K562 (cell line): Measurements from ENCODE around the gene STK4. TPM values are rescaled to one million over a fixed set of nuclear protein-coding genes. Genes with fewer than 3 reads are reported as not detected.
A peak's percentile ranks its signal among the peaks of the same experiment; 100 is the strongest.

ENCODE experiments used
- ATAC-seq: fragments of 200-7000 bp; cut with Tn5 transposase; 3 replicates; pipeline ENCODE4 v1.9.1; 2020; ENCODE audit warnings: moderate library complexity
- BruUV-seq: library from RNA; stranded (reverse); fragments of 400-500 nt; replicated peaks from 2 replicates; lab custom pipeline; 2021; lab: Mats Ljungman, UMichigan
- CTCF ChIA-PET: fragments of 300-600 bp; formaldehyde crosslinking; extraction: SDS; loops from one replicate; lab custom pipeline; 2021; ENCODE audit warnings: low intra/inter-chr PET ratio; lab: Yijun Ruan, JAX
- POLR2A ChIA-PET: fragments of 300-600, 350-650 bp; sonication (Branson Sonifier 250); formaldehyde crosslinking; extraction: SDS; loops from one replicate; lab custom pipeline; 2021; ENCODE audit warnings: antibody characterized with exemption, inconsistent platforms; lab: Yijun Ruan, JAX
- DNase-seq, 4 experiments: peaks; one replicate each; pipeline versions ENCODE4 v3.0.0 to v3.0.0-alpha.2; 2011 to 2018; ENCODE audit warnings: low spot score in 3 of 4, mixed read lengths in 3 of 4; ENCODE audit errors: extremely low read depth in 1 of 4
- FAIRE-seq: peaks from 2 replicates; lab custom pipeline; 2011; peaks lifted over from hg19 to GRCh38; lab: Jason Lieb, UNC
- H2AFZ ChIP-seq: 2 replicates; pipeline ENCODE4 v1.6.0; 2011; ENCODE audit warnings: low read depth, low read length, control low read depth, inconsistent platforms
- H3K27ac ChIP-seq: fragments of 200-600 bp; 3 replicates; pipeline ENCODE4 v1.8.0; 2011; ENCODE audit warnings: low read depth, mild to moderate bottlenecking, control low read depth, inconsistent platforms, low read length, moderate library complexity, mixed read lengths; ENCODE audit errors: extremely low read depth
- H3K27me3 ChIP-seq, 2 experiments: fragments of 300-600 bp in 1 of 2; 2 replicates in 1 of 2; 3 replicates in 1 of 2; pipeline versions ENCODE4 v1.6.0 to v1.8.0; 2011; ENCODE audit warnings: inconsistent platforms in 2 of 2, low read length in 2 of 2, mild to moderate bottlenecking in 1 of 2, mixed read lengths in 1 of 2, moderate library complexity in 1 of 2; ENCODE audit not compliant: control insufficient read depth in 2 of 2, insufficient read depth in 2 of 2
- H3K36me3 ChIP-seq: fragments of 300-600 bp; 3 replicates; pipeline ENCODE4 v1.8.0; 2011; ENCODE audit warnings: mild to moderate bottlenecking, low read length, inconsistent platforms; ENCODE audit not compliant: control insufficient read depth, insufficient read depth
- H3K4me1 ChIP-seq, 2 experiments: fragments of 200-600 bp in 1 of 2; replicated peaks in 1 of 2; 2 replicates in 1 of 2; 3 replicates in 1 of 2; pipeline versions ENCODE4 v1.5.1 to v1.8.0; 2011; ENCODE audit warnings: inconsistent platforms in 2 of 2, low read length in 2 of 2, mild to moderate bottlenecking in 1 of 2, mixed read lengths in 1 of 2, moderate library complexity in 1 of 2; ENCODE audit not compliant: control insufficient read depth in 2 of 2, insufficient read depth in 2 of 2
- H3K4me2 ChIP-seq: 2 replicates; pipeline ENCODE4 v1.6.1; 2011; ENCODE audit warnings: low read length, control low read depth, inconsistent platforms, mixed read lengths; ENCODE audit not compliant: insufficient read depth
- H3K4me3 ChIP-seq: fragments of 200-600 bp; sonication (generic), shearing (Covaris generic); 2 replicates; pipeline ENCODE4 v1.5.1; 2016; ENCODE audit warnings: control low read depth, inconsistent platforms
- H3K79me2 ChIP-seq: fragments of 200-600 bp; 3 replicates; pipeline ENCODE4 v1.8.0; 2011; ENCODE audit warnings: low read length, inconsistent platforms; ENCODE audit not compliant: control insufficient read depth, insufficient read depth
- H3K9ac ChIP-seq, 2 experiments: 2 replicates each; pipeline versions ENCODE4 v1.6.0 to v1.6.1; 2011; ENCODE audit warnings: low read depth in 2 of 2, low read length in 2 of 2, control low read depth in 1 of 2, inconsistent platforms in 1 of 2, mild to moderate bottlenecking in 1 of 2, mixed read lengths in 1 of 2; ENCODE audit not compliant: insufficient read depth in 1 of 2
- H3K9me1 ChIP-seq: one replicate; pipeline ENCODE4 v1.6.0; 2011; ENCODE audit warnings: inconsistent platforms, mild to moderate bottlenecking, low read length, moderate library complexity; ENCODE audit not compliant: control insufficient read depth, insufficient read depth
- H3K9me3 ChIP-seq: replicated peaks from 2 replicates; pipeline ENCODE4 v1.5.1; 2011; ENCODE audit warnings: low read depth, low read length, inconsistent platforms; ENCODE audit not compliant: control insufficient read depth, insufficient read depth
- H4K20me1 ChIP-seq: replicated peaks from 2 replicates; pipeline ENCODE4 v1.6.1; 2011; ENCODE audit warnings: low read length, inconsistent platforms, mixed read lengths; ENCODE audit not compliant: control insufficient read depth, insufficient read depth
- CGGBP1 ChIP-seq: fragments of 250-450 bp; sonication (Bioruptor Pico); IDR thresholded peaks from 2 replicates; pipeline ENCODE4 v1.9.0; 2021; ENCODE audit warnings: mild to moderate bottlenecking
- FOXK1 ChIP-seq: sonication (generic); formaldehyde crosslinking; IDR thresholded peaks from 2 replicates; pipeline ENCODE4 v1.8.0; 2022; ENCODE audit warnings: missing genetic modification reagents, mild to moderate bottlenecking, borderline replicate concordance
- HOMEZ ChIP-seq: fragments of 250-450 bp; sonication (Bioruptor Pico); IDR thresholded peaks from 2 replicates; pipeline ENCODE4 v1.4.0; 2020; ENCODE audit warnings: mild to moderate bottlenecking, moderate library complexity
- MEF2A ChIP-seq: IDR thresholded peaks from 2 replicates; pipeline ENCODE4 v1.6.1; 2011; ENCODE audit warnings: low read depth, mild to moderate bottlenecking, low read length, moderate library complexity; ENCODE audit not compliant: control insufficient read depth
- MEIS2 ChIP-seq: fragments of 450-650 bp; IDR thresholded peaks from 2 replicates; pipeline ENCODE4 v1.6.1; 2014; ENCODE audit warnings: mild to moderate bottlenecking; ENCODE audit not compliant: partially characterized antibody
- OTX1 ChIP-seq: fragments of 450-650 bp; formaldehyde crosslinking; IDR thresholded peaks from 2 replicates; pipeline ENCODE4 v1.4.0; 2022; ENCODE audit warnings: mild to moderate bottlenecking
- PHTF2 ChIP-seq: fragments of 250-450 bp; sonication (Bioruptor Pico); IDR thresholded peaks from 2 replicates; pipeline ENCODE4 v1.5.0; 2021; ENCODE audit warnings: mild to moderate bottlenecking
- PKNOX1 ChIP-seq: fragments of 450-650 bp; IDR thresholded peaks from 2 replicates; pipeline ENCODE4 v1.6.1; 2016
- SMAD4 ChIP-seq: fragments of 250-450 bp; sonication (Bioruptor Pico); conservative IDR thresholded peaks from 2 replicates; pipeline ENCODE4 v1.8.0; 2021; ENCODE audit warnings: inconsistent platforms, mild to moderate bottlenecking, moderate library complexity
- SPI1 ChIP-seq: IDR thresholded peaks from 2 replicates; pipeline ENCODE4 v1.6.1; 2011; ENCODE audit warnings: low read depth, low read length, control low read depth, borderline replicate concordance
- TFAP4 ChIP-seq: sonication (generic); formaldehyde crosslinking; IDR thresholded peaks from 2 replicates; pipeline ENCODE4 v1.8.0; 2022; ENCODE audit warnings: missing genetic modification reagents, mild to moderate bottlenecking, moderate library complexity, borderline replicate concordance
- USF1 ChIP-seq: sonication (generic); formaldehyde crosslinking; IDR thresholded peaks from 2 replicates; pipeline ENCODE4 v1.9.0; 2022; ENCODE audit warnings: mild to moderate bottlenecking, missing genetic modification reagents
- ZFP91 ChIP-seq: sonication (generic); formaldehyde crosslinking; IDR thresholded peaks from 2 replicates; pipeline ENCODE4 v1.8.0; 2022; ENCODE audit warnings: mild to moderate bottlenecking, missing genetic modification reagents
- ZNF324 ChIP-seq: fragments of 250-450 bp; sonication (Bioruptor Pico); IDR thresholded peaks from 2 replicates; pipeline ENCODE4 v1.4.0; 2020; ENCODE audit warnings: mild to moderate bottlenecking
- WGBS: fragments of 100-300 bp; shearing (Covaris generic); methylation state at CpG from one replicate; pipeline ENCODE4 v1.1.6; 2016; ENCODE audit warnings: low coverage, mixed read lengths; ENCODE audit not compliant: insufficient coverage; ENCODE audit errors: missing lambda C conversion rate; 5-methylcytosine and 5-hydroxymethylcytosine counted together
- in situ Hi-C: fragments of 300-500 bp; cut with MboI; formaldehyde crosslinking; loops from 4 replicates; pipeline ENCODE4 v1.15.0; 2018; ENCODE audit warnings: inconsistent platforms, mixed read lengths
- intact Hi-C: fragments of 100-400 bp; cut with micrococcal nuclease; formaldehyde crosslinking; loops from 2 replicates; pipeline ENCODE4 v1.14.2; 2022
- polyA plus RNA-seq, 8 experiments: library from polyadenylated mRNA; depleted of rRNA in 4 of 8; stranded (reverse) in 5 of 8; unstranded in 3 of 8; fragments of >200 nt; fragmentation: Nextera tagmentation in 2 of 8; fragmentation: Illumina TruSeq in 1 of 8; extraction: Ambion mirVana in 2 of 8; extraction: Trizol in 1 of 8; gene quantifications; 2 replicates each; pipeline versions ENCODE4 v1.2.1 to v1.2.3, GENCODE V29; 2011 to 2014; ENCODE audit warnings: inconsistent platforms in 1 of 8, missing spikeins in 1 of 8
- total RNA-seq, 7 experiments: library from RNA; depleted of rRNA in 6 of 7; stranded (reverse); fragments of >200 nt in 6 of 7; fragmentation: Illumina TruSeq in 2 of 7; extraction: Trizol in 2 of 7; gene quantifications; 2 replicates each; pipeline versions ENCODE4 v1.2.1 to v1.2.3, GENCODE V29; 2011 to 2021; ENCODE audit warnings: low replicate concordance in 1 of 7

Gene STK4
- total and polyA plus RNA-seq, 9 of the 15 experiments (the other 6 are each of a cell fraction or from before 2014, with no cell fraction given): 11.9 to 30.6 (median 22.2) TPM

GRCh38 chr20:45020236-45020886 is 54.0 kb downstream of the STK4 start:
- in situ Hi-C loops: no loop called here
- CTCF ChIA-PET: no interaction called here
- Histone ChIP-seq H3K4me1 (no peaks in the 10 kb centered on the region), H3K27me3 (no peaks in the 10 kb centered on the region), H3K9me1 (no peaks in the 10 kb centered on the region), H3K4me2 (no peak overlapping the region), H3K27ac (no peak overlapping the region), H3K9ac (no peak overlapping the region), H4K20me1 (no peaks in the 10 kb centered on the region), H3K79me2 (no peaks in the 10 kb centered on the region), H3K4me3 (no peak overlapping the region), H3K9me3 (no peaks in the 10 kb centered on the region), H2AFZ (no peak overlapping the region), H3K36me3 (peaks cover 46% of the 10 kb centered on the region)
- POLR2A ChIA-PET: interaction anchor here (1.8 kb wide), 1 partner anchor 13 kb away, joined by 4 read pairs; no protein-coding TSS in a partner anchor
- no TSS peak for BruUV-seq
- WGBS: 75% methylated on average over 3 of the region's 3 CpGs
- DNase-seq: no peak
- intact Hi-C loops: no loop called here
- ATAC-seq: peak; percentile 58
- no peak for FAIRE-seq
- TF ChIP-seq MEIS2: peak; percentile 49
- TF ChIP-seq ZNF324 (CRISPR knock-in tag): no peak
- no peak for TF ChIP-seq PHTF2 (CRISPR knock-in tag)
- no peak for TF ChIP-seq SPI1
- TF ChIP-seq PKNOX1: no peak
- TF ChIP-seq TFAP4 (CRISPR knock-in tag): no peak
- TF ChIP-seq OTX1 (CRISPR knock-in tag): no peak
- TF ChIP-seq MEF2A: no peak
- TF ChIP-seq HOMEZ (CRISPR knock-in tag): no peak
- TF ChIP-seq ZFP91: no peak
- no peak for TF ChIP-seq FOXK1
- no peak for TF ChIP-seq USF1 (CRISPR knock-in tag)
- no peak for TF ChIP-seq CGGBP1 (CRISPR knock-in tag)
- no peak for TF ChIP-seq SMAD4 (CRISPR knock-in tag)
